ENCODE measurements around the gene DONSON. TPM values are rescaled to one million over a fixed set of nuclear protein-coding genes. Genes with fewer than 3 reads are reported as not detected.
"Not testable (repeated sequence)": the region's sequence is repeated elsewhere in the genome, so short reads cannot be mapped to it uniquely, and the experiment has no call there.

Gene DONSON
- total and polyA plus RNA-seq, 2 of the 13 experiments (the other 11 are each of a cell fraction or from before 2014, with no cell fraction given): 35.4 to 63.6 TPM

GRCh38 chr21:33576741-33577141 is 11.7 kb downstream of the DONSON start (continued):
- TF ChIP-seq ZNF124 (CRISPR knock-in tag; IDR thresholded peaks at IDR 0.05): 0 out of 2 replicates have a peak, but pooled peaks have one; percentile 33
- peak; percentile 65; the same call in 1 of the 2 replicates for TF ChIP-seq RCOR2 (CRISPR knock-in tag; IDR thresholded peaks at IDR 0.05)
- peak; percentile 85 for TF ChIP-seq RXRB (CRISPR knock-in tag; IDR thresholded peaks at IDR 0.05; ENCODE audit: borderline replicate concordance)
- peak; percentile 78; the same call in 1 of the 2 replicates for TF ChIP-seq FOXK1 (CRISPR knock-in tag; IDR thresholded peaks at IDR 0.05; ENCODE audit: borderline replicate concordance, low read depth)
- peak; percentile 63; the same call in 1 of the 2 replicates for TF ChIP-seq GATAD1 (CRISPR knock-in tag; IDR thresholded peaks at IDR 0.05)
- peak; percentile 75 for TF ChIP-seq DMAP1 (CRISPR knock-in tag; IDR thresholded peaks at IDR 0.05)
- TF ChIP-seq ZSCAN9 (CRISPR knock-in tag; IDR thresholded peaks at IDR 0.05; ENCODE audit: borderline replicate concordance): peak; percentile 78; the same call in 1 of the 2 replicates
- TF ChIP-seq, protein P1, sequence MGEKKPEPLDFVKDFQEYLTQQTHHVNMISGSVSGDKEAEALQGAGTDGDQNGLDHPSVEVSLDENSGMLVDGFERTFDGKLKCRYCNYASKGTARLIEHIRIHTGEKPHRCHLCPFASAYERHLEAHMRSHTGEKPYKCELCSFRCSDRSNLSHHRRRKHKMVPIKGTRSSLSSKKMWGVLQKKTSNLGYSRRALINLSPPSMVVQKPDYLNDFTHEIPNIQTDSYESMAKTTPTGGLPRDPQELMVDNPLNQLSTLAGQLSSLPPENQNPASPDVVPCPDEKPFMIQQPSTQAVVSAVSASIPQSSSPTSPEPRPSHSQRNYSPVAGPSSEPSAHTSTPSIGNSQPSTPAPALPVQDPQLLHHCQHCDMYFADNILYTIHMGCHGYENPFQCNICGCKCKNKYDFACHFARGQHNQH (CRISPR knock-in tag; IDR thresholded peaks at IDR 0.05): peak; percentile 58; the same call in 1 of the 2 replicates
- peak; percentile 35; the same call in 1 of the 2 replicates for TF ChIP-seq ZBTB21 (CRISPR knock-in tag; IDR thresholded peaks at IDR 0.05)
- peak; percentile 98 for TF ChIP-seq CEBPB (IDR thresholded peaks at IDR 0.05; ENCODE audit: borderline replicate concordance, low read depth, low read length)
- peak; percentile 95 for TF ChIP-seq ATF2 (CRISPR knock-in tag; IDR thresholded peaks at IDR 0.05)
- TF ChIP-seq, protein P2, sequence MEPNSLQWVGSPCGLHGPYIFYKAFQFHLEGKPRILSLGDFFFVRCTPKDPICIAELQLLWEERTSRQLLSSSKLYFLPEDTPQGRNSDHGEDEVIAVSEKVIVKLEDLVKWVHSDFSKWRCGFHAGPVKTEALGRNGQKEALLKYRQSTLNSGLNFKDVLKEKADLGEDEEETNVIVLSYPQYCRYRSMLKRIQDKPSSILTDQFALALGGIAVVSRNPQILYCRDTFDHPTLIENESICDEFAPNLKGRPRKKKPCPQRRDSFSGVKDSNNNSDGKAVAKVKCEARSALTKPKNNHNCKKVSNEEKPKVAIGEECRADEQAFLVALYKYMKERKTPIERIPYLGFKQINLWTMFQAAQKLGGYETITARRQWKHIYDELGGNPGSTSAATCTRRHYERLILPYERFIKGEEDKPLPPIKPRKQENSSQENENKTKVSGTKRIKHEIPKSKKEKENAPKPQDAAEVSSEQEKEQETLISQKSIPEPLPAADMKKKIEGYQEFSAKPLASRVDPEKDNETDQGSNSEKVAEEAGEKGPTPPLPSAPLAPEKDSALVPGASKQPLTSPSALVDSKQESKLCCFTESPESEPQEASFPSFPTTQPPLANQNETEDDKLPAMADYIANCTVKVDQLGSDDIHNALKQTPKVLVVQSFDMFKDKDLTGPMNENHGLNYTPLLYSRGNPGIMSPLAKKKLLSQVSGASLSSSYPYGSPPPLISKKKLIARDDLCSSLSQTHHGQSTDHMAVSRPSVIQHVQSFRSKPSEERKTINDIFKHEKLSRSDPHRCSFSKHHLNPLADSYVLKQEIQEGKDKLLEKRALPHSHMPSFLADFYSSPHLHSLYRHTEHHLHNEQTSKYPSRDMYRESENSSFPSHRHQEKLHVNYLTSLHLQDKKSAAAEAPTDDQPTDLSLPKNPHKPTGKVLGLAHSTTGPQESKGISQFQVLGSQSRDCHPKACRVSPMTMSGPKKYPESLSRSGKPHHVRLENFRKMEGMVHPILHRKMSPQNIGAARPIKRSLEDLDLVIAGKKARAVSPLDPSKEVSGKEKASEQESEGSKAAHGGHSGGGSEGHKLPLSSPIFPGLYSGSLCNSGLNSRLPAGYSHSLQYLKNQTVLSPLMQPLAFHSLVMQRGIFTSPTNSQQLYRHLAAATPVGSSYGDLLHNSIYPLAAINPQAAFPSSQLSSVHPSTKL (CRISPR knock-in tag; IDR thresholded peaks at IDR 0.05): peak; percentile 98
- TF ChIP-seq STAT6 (CRISPR knock-in tag; IDR thresholded peaks at IDR 0.05; ENCODE audit: borderline replicate concordance): peak; percentile 45; the same call in 1 of the 2 replicates
- TF ChIP-seq, protein P3, sequence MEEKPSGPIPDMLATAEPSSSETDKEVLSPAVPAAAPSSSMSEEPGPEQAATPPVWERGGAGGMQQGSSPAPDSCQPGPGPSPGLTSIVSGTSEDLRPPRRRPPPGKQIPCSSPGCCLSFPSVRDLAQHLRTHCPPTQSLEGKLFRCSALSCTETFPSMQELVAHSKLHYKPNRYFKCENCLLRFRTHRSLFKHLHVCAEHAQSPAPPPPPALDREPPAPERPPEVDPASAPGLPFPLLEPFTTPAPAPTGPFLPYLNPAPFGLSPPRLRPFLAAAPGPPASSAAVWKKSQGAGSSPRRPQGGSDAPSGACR (CRISPR knock-in tag; IDR thresholded peaks at IDR 0.05): 0 out of 2 replicates have a peak, but pooled peaks have one; percentile 54
- TF ChIP-seq, protein P4, sequence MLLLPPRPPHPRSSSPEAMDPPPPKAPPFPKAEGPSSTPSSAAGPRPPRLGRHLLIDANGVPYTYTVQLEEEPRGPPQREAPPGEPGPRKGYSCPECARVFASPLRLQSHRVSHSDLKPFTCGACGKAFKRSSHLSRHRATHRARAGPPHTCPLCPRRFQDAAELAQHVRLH (CRISPR knock-in tag; IDR thresholded peaks at IDR 0.05; ENCODE audit: borderline replicate concordance, low read depth): peak; percentile 43; the same call in 1 of the 2 replicates
- peak; percentile 66; the same call in 1 of the 2 replicates for TF ChIP-seq SATB2 (CRISPR knock-in tag; IDR thresholded peaks at IDR 0.05)
- TF ChIP-seq NFKBIZ (CRISPR knock-in tag; IDR thresholded peaks at IDR 0.05): peak; percentile 84
- TF ChIP-seq SOX6 (IDR thresholded peaks at IDR 0.05): not testable (repeated sequence)
- TF ChIP-seq SOX6 (CRISPR knock-in tag; IDR thresholded peaks at IDR 0.05): peak; percentile 91
